ENCODE data around the gene ZDHHC15. TPM values are rescaled to one million over a fixed set of nuclear protein-coding genes. Genes with fewer than 3 reads are reported as not detected.
"Not testable (repeated sequence)": the region's sequence is repeated elsewhere in the genome, so short reads cannot be mapped to it uniquely, and the experiment has no call there.

The ZDHHC15 gene
- total and polyA plus RNA-seq, 10 donors = 0.13 to 2.6 (median 1.1) TPM

DNA sequence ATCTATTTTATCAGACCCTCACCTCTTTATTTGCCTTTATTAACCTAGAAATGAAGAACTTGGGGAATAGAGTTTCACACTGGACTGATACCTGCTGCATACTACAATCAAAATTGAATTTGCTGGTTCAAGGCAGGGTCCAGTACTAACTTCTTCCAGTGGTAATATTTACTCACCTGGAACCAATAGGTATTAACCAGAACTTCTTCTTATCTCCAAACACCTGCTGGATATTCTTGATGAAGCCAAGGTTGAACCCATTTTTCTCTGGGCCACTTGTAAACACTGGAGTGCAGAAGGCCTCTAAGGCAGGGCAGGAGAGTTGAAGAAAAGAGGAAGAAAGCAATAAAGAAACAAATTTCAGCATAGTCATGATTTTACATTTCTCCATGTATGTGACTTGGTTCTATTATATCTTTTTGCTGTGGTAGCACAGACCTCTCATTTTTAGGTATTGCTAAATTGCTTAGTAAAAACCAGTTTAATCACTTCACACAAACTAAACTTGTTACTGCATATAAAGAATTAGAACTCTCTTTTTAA, 101.1 kb downstream of the ZDHHC15 start:
- no peak for DNase-seq
- H3K4me1 ChIP-seq = no peaks in the 10 kb centered on the region
- no peak overlapping the region for H3K4me3 ChIP-seq
- no peaks in the 10 kb centered on the region for H3K27me3 ChIP-seq (replicated peaks in 1 of 7)
- no peak overlapping the region for H3K27ac ChIP-seq
- no peaks in the 10 kb centered on the region for H3K36me3 ChIP-seq
- intact Hi-C loops (cut with DNase I; ENCODE audit: low total_unique reads) = no loop called here
- no peaks in the 10 kb centered on the region for H3K9me3 ChIP-seq
- TF ChIP-seq POLR2A (IDR thresholded peaks at IDR 0.05) = no peak
- no peak for TF ChIP-seq POLR2AphosphoS5 (IDR thresholded peaks at IDR 0.05)
- TF ChIP-seq, protein P1, sequence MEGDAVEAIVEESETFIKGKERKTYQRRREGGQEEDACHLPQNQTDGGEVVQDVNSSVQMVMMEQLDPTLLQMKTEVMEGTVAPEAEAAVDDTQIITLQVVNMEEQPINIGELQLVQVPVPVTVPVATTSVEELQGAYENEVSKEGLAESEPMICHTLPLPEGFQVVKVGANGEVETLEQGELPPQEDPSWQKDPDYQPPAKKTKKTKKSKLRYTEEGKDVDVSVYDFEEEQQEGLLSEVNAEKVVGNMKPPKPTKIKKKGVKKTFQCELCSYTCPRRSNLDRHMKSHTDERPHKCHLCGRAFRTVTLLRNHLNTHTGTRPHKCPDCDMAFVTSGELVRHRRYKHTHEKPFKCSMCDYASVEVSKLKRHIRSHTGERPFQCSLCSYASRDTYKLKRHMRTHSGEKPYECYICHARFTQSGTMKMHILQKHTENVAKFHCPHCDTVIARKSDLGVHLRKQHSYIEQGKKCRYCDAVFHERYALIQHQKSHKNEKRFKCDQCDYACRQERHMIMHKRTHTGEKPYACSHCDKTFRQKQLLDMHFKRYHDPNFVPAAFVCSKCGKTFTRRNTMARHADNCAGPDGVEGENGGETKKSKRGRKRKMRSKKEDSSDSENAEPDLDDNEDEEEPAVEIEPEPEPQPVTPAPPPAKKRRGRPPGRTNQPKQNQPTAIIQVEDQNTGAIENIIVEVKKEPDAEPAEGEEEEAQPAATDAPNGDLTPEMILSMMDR (IDR thresholded peaks at IDR 0.05 in 8 of 11, conservative IDR thresholded peaks at IDR 0.05 in 3 of 11) = no peak

DNA sequence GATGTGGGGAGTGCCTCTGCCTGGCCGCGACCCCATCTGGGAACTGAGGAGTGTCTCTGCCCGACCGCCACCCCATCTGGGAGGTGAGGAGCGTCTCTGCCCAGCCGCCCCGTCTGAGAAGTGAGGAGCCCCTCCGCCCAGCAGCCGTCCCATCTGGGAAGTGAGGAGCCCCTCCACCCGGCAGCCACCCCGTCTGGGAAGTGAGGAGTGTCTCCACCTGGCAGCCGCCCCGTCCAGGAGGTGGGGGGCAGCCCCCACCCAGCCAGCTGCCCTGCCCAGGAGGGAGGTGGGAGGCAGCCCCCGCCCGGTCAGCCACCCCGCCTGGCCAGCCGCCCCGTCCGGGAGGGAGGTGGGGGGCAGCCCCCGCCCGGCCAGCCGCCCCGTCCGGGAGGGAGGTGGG, 115.7 kb downstream of the ZDHHC15 start:
- H3K27ac ChIP-seq; H3K4me1 ChIP-seq; H3K27me3 ChIP-seq (replicated peaks in 1 of 7); intact Hi-C loops (cut with DNase I; ENCODE audit: low total_unique reads); H3K36me3 ChIP-seq; H3K4me3 ChIP-seq; DNase-seq: not testable (repeated sequence)
- H3K9me3 ChIP-seq = peaks cover 0 to 34% (median 12%) of the 10 kb centered on the region in 8 donors
- WGBS, 5 donors = 91 to 100% (median 95%) methylated on average over 5 to 24 of the region's 24 CpGs

DNA sequence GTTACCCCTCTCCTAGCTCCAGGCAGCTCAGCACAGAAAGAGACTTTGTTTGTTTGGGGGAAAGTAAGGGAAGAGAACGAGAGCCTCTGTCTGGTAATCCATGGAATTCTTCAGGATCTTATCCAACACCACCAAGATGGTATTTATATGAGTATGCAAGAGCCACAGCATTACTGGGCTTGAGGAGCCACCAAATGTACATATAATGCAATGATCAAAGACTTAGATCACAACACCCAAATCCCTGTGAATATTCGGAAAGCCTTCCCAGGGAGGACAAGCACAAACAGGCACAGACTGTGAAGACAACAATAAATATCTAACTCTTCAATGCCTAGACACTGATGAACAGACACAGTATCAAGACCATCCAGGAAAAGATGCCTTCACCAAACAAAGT, 132.4 kb downstream of the ZDHHC15 start:
- H3K27me3 ChIP-seq (replicated peaks in 1 of 7) = no peaks in the 10 kb centered on the region
- H3K36me3 ChIP-seq = no peaks in the 10 kb centered on the region
- H3K4me1 ChIP-seq = no peaks in the 10 kb centered on the region
- peaks cover 3 to 36% (median 22%) of the 10 kb centered on the region in 8 donors for H3K9me3 ChIP-seq
- H3K4me3 ChIP-seq = no peak overlapping the region
- WGBS, 5 donors = 72 to 86% (median 83%) methylated on average over 2 of the region's 2 CpGs
- no peak overlapping the region for H3K27ac ChIP-seq
- DNase-seq = no peak
- TF ChIP-seq POLR2A (IDR thresholded peaks at IDR 0.05) (no peak), POLR2AphosphoS5 (IDR thresholded peaks at IDR 0.05) (no peak)
- TF ChIP-seq, protein P1 (IDR thresholded peaks at IDR 0.05 in 8 of 11, conservative IDR thresholded peaks at IDR 0.05 in 3 of 11) = no peak
- intact Hi-C loops (cut with DNase I; ENCODE audit: low total_unique reads) = no loop called here

DNA sequence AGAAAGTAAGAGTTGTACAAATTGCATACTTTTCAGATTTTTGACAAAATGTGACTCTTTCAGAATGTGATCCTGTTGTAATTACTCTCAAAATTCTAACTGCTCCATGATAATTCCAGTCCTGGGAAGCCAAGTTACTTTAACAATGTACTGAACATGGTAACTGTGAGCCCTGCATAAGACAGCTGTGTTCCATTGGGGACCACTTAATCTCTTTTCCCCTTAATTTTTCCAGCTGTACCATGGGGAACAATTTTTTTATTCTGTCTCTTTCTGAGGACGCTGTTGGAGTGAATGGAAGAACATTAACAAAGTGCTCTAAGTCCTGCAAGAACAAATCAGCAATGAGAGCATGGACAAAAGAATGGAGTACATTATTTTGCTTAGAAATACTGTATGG, 153.1 kb downstream of the ZDHHC15 start:
- TF ChIP-seq POLR2A (IDR thresholded peaks at IDR 0.05) (no peak), POLR2AphosphoS5 (IDR thresholded peaks at IDR 0.05) (no peak)
- TF ChIP-seq, protein P1 (IDR thresholded peaks at IDR 0.05 in 8 of 11, conservative IDR thresholded peaks at IDR 0.05 in 3 of 11) = no peak
- H3K4me3 ChIP-seq = no peak overlapping the region
- H3K9me3 ChIP-seq = peaks cover 0 to 13% (median 9%) of the 10 kb centered on the region in 8 donors
- 44 to 88% (median 82%) methylated on average over 1 of the region's 1 CpG for WGBS, 5 donors
- H3K4me1 ChIP-seq = no peaks in the 10 kb centered on the region
- DNase-seq = no peak
- H3K27me3 ChIP-seq (replicated peaks in 1 of 7) = no peaks in the 10 kb centered on the region
- H3K27ac ChIP-seq = no peak overlapping the region
- H3K36me3 ChIP-seq = no peaks in the 10 kb centered on the region
- intact Hi-C loops (cut with DNase I; ENCODE audit: low total_unique reads) = no loop called here

DNA sequence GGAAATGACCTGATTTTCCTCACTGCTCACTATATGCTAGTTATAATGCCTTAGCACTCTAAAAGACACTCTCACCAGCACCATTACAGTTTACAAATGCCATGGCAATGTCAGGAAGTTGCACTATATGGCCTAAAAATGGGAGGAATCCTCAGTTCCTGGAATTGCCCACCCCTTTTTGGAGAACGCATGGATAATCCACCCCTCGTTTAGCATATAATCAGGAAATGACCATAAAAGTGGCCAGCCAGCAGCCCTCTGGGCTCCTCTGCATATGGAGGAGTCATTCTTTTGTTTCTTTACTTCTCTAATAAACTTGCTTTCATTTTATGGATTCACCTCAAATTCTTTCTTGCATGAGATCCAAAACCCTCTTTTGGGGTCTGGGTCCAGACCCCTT, 156.0 kb downstream of the ZDHHC15 start:
- TF ChIP-seq POLR2A (IDR thresholded peaks at IDR 0.05) (no peak), POLR2AphosphoS5 (IDR thresholded peaks at IDR 0.05) (no peak)
- TF ChIP-seq, protein P1 (IDR thresholded peaks at IDR 0.05 in 8 of 11, conservative IDR thresholded peaks at IDR 0.05 in 3 of 11) = no peak
- Histone ChIP-seq H3K9me3 (peaks cover 0 to 31% (median 13%) of the 10 kb centered on the region in 8 donors), H3K27me3 (replicated peaks in 1 of 7) (no peaks in the 10 kb centered on the region), H3K4me1 (no peaks in the 10 kb centered on the region), H3K27ac (no peak overlapping the region), H3K36me3 (no peaks in the 10 kb centered on the region), H3K4me3 (no peak overlapping the region)
- DNase-seq = no peak
- 76 to 97% (median 91%) methylated on average over 2 of the region's 2 CpGs for WGBS, 5 donors
- intact Hi-C loops (cut with DNase I; ENCODE audit: low total_unique reads) = no loop called here

Data from spleen (tissue), 11 donors.